Stimulated activated CD4-positive, alpha-beta T cell treated with anti-CD3 and anti-CD28 coated beads, Interleukin-4, amount 100 ng/mL, for 24 hours (primary cell): ENCODE results near the gene FGA.

ENCODE experiments used
- DNase-seq: peaks from one replicate; pipeline ENCODE4 v3.0.0-alpha.2; 2020

The FGA gene

GRCh38 chr4:154590329-154591006, at the start of gene FGA:
TSS of gene FGA (minus strand) at chr4:154590742. CDS start at chr4:154590687, 55 bp downstream.
- no peak for DNase-seq

- no peak for DNase-seq
These were observed 43.5 kb upstream of the FGA start for GRCh38 chr4:154634058-154634457.

- no peak for DNase-seq
These were observed 41.3 kb upstream of the FGA start for GRCh38 chr4:154631828-154632227.

- no peak for DNase-seq
These were observed 39.8 kb upstream of the FGA start for GRCh38 chr4:154630324-154630723.

GRCh38 chr4:154626793-154627484, 36.4 kb upstream of the FGA start:
- DNase-seq = peak; percentile 43

- DNase-seq = no peak
These were observed 35.4 kb upstream of the FGA start for GRCh38 chr4:154625971-154626370.

- no peak for DNase-seq
These were observed 33.5 kb upstream of the FGA start for GRCh38 chr4:154623995-154624394.

GRCh38 chr4:154623436-154623835, 32.9 kb upstream of the FGA start:
- no peak for DNase-seq

GRCh38 chr4:154622598-154622997, 32.1 kb upstream of the FGA start:
- peak; percentile 7 for DNase-seq

- no peak for DNase-seq
These were observed 29.6 kb upstream of the FGA start for GRCh38 chr4:154620111-154620510.

GRCh38 chr4:154618708-154619315, 28.3 kb upstream of the FGA start:
- DNase-seq = peak; percentile 52

- no peak for DNase-seq
These were observed 27.3 kb upstream of the FGA start for GRCh38 chr4:154617820-154618317.

GRCh38 chr4:154616731-154617130, 26.2 kb upstream of the FGA start:
- DNase-seq = no peak

GRCh38 chr4:154616287-154616686, 25.7 kb upstream of the FGA start:
- no peak for DNase-seq

- no peak for DNase-seq
These were observed 24.7 kb upstream of the FGA start for GRCh38 chr4:154615211-154615610.

- DNase-seq = no peak
These were observed 23.8 kb upstream of the FGA start for GRCh38 chr4:154614306-154614705.

- no peak for DNase-seq
These were observed 22.2 kb upstream of the FGA start, which contains the start of gene FGG for GRCh38 chr4:154612472-154613414. TSS of gene FGG (minus strand) at chr4:154612656. CDS start at chr4:154612609, 47 bp downstream.

GRCh38 chr4:154611833-154612232, 21.3 kb upstream of the FGA start:
- no peak for DNase-seq

- DNase-seq = no peak
These were observed 20.0 kb upstream of the FGA start for GRCh38 chr4:154610582-154610981.

- DNase-seq = no peak
These were observed 19.0 kb upstream of the FGA start for GRCh38 chr4:154609532-154609931.

GRCh38 chr4:154608361-154609252, 18.1 kb upstream of the FGA start:
- DNase-seq = no peak
